HL-60 (cell line): Measurements from ENCODE around the gene FNDC1.

Experiments used
- DNase-seq, 2 experiments: peaks; one replicate each; pipeline ENCODE4 v3.0.0-alpha.2; 2010 to 2020; ENCODE audit warnings: low read depth in 1 of 2, low spot score in 1 of 2
- H3K27ac ChIP-seq: fragments of 250-450 bp; sonication (Bioruptor Pico); replicated peaks from 2 replicates; pipeline ENCODE4 v1.5.1; 2020; ENCODE audit warnings: mild to moderate bottlenecking, moderate library complexity
- H3K27me3 ChIP-seq: fragments of 250-450 bp; sonication (Bioruptor Pico); 2 replicates; pipeline ENCODE4 v1.5.1; 2021; ENCODE audit warnings: mild to moderate bottlenecking, moderate library complexity; ENCODE audit not compliant: insufficient read depth, poor library complexity, severe bottlenecking
- H3K4me3 ChIP-seq: replicated peaks from 2 replicates; pipeline ENCODE4 v1.5.1; 2011; ENCODE audit warnings: mild to moderate bottlenecking, control low read depth, low read length; ENCODE audit not compliant: insufficient read depth
- GABPA ChIP-seq: IDR thresholded peaks from 2 replicates; pipeline ENCODE4 v1.6.1; 2012; ENCODE audit warnings: low read depth
- POLR2AphosphoS5 ChIP-seq: IDR thresholded peaks from 2 replicates; pipeline ENCODE4 v1.6.1; 2012; ENCODE audit warnings: low read depth
- SPI1 ChIP-seq: IDR thresholded peaks from 2 replicates; pipeline ENCODE4 v1.6.1; 2012; ENCODE audit warnings: low read depth, mild to moderate bottlenecking, borderline replicate concordance
- TF ChIP-seq, protein P1 (sequence below): IDR thresholded peaks from one replicate; pipeline ENCODE4 v1.5.1; 2011; ENCODE audit warnings: low read length, control low read depth, inconsistent platforms; ENCODE audit not compliant: insufficient read depth
- TF ChIP-seq, protein P2 (sequence below): IDR thresholded peaks from 2 replicates; pipeline ENCODE4 v1.6.1; 2012; ENCODE audit warnings: low read depth; ENCODE audit not compliant: insufficient replicate concordance

Gene FNDC1

DNA sequence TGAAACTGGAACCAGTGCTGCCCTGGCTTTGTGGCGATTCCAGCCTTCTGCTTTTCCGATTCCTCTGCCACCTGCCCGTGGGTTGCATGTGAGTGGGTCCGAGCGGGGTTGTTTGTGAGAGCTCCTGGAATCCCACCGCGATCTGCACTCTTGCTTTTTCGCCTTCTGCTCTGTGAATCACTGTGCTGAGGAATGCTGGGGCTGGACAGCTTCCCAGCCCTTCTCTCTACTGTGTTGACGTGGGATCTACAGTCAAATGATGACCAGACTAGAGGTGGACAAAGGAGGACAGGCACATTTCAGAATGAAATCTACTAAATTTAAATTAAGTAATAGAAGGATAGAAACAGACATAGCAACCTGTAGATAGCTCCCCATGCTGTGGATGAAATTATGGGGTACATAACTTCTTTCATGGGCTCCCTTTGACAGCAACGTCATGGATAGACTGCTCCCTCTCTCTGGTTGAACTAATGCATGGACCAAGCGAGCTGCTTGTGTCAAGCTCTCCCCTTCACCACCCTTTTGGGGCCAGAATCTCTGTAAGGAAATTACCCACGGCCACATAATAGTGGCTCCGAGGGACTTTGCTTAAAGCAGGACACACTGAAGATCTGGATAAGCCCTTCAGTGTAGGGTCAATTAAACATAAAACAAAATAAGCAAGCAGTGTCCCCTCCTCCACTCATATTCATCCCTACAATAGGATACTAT lies 2.0 kb downstream of the FNDC1 start:
- Histone ChIP-seq H3K4me3 (no peak overlapping the region), H3K27me3 (peaks cover 83% of the 10 kb centered on the region), H3K27ac (no peak overlapping the region)
- TF ChIP-seq, protein P1, sequence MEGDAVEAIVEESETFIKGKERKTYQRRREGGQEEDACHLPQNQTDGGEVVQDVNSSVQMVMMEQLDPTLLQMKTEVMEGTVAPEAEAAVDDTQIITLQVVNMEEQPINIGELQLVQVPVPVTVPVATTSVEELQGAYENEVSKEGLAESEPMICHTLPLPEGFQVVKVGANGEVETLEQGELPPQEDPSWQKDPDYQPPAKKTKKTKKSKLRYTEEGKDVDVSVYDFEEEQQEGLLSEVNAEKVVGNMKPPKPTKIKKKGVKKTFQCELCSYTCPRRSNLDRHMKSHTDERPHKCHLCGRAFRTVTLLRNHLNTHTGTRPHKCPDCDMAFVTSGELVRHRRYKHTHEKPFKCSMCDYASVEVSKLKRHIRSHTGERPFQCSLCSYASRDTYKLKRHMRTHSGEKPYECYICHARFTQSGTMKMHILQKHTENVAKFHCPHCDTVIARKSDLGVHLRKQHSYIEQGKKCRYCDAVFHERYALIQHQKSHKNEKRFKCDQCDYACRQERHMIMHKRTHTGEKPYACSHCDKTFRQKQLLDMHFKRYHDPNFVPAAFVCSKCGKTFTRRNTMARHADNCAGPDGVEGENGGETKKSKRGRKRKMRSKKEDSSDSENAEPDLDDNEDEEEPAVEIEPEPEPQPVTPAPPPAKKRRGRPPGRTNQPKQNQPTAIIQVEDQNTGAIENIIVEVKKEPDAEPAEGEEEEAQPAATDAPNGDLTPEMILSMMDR: no peak
- TF ChIP-seq POLR2AphosphoS5 (no peak), SPI1 (no peak), GABPA (no peak)
- TF ChIP-seq, protein P2, sequence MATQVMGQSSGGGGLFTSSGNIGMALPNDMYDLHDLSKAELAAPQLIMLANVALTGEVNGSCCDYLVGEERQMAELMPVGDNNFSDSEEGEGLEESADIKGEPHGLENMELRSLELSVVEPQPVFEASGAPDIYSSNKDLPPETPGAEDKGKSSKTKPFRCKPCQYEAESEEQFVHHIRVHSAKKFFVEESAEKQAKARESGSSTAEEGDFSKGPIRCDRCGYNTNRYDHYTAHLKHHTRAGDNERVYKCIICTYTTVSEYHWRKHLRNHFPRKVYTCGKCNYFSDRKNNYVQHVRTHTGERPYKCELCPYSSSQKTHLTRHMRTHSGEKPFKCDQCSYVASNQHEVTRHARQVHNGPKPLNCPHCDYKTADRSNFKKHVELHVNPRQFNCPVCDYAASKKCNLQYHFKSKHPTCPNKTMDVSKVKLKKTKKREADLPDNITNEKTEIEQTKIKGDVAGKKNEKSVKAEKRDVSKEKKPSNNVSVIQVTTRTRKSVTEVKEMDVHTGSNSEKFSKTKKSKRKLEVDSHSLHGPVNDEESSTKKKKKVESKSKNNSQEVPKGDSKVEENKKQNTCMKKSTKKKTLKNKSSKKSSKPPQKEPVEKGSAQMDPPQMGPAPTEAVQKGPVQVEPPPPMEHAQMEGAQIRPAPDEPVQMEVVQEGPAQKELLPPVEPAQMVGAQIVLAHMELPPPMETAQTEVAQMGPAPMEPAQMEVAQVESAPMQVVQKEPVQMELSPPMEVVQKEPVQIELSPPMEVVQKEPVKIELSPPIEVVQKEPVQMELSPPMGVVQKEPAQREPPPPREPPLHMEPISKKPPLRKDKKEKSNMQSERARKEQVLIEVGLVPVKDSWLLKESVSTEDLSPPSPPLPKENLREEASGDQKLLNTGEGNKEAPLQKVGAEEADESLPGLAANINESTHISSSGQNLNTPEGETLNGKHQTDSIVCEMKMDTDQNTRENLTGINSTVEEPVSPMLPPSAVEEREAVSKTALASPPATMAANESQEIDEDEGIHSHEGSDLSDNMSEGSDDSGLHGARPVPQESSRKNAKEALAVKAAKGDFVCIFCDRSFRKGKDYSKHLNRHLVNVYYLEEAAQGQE: no peak
- DNase-seq: no peak

DNA sequence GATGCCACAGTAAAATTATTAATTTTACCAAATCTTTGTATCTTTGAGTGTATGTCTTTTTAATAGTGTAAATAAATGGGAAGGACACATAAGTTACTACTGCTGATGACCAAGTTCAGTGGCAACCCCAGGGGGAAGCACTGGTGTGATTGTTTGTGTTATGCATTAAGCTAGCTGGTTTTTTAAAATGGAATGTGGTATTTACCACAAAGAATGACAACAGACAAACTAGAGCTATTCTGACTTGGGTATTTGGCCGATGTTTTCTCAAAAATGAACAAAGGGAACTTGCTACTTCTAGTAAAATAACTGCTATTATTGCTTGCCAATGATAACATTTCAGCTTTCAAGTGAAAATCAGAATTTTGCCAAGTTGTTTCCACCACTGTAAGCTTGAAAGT lies 2.9 kb downstream of the FNDC1 start:
- H3K27me3 ChIP-seq: peaks cover 74% of the 10 kb centered on the region
- no peak overlapping the region for H3K4me3 ChIP-seq
- TF ChIP-seq, protein P1: no peak
- no peak for TF ChIP-seq SPI1
- no peak for TF ChIP-seq POLR2AphosphoS5
- no peak for TF ChIP-seq GABPA
- DNase-seq: no peak
- no peak overlapping the region for H3K27ac ChIP-seq

DNA sequence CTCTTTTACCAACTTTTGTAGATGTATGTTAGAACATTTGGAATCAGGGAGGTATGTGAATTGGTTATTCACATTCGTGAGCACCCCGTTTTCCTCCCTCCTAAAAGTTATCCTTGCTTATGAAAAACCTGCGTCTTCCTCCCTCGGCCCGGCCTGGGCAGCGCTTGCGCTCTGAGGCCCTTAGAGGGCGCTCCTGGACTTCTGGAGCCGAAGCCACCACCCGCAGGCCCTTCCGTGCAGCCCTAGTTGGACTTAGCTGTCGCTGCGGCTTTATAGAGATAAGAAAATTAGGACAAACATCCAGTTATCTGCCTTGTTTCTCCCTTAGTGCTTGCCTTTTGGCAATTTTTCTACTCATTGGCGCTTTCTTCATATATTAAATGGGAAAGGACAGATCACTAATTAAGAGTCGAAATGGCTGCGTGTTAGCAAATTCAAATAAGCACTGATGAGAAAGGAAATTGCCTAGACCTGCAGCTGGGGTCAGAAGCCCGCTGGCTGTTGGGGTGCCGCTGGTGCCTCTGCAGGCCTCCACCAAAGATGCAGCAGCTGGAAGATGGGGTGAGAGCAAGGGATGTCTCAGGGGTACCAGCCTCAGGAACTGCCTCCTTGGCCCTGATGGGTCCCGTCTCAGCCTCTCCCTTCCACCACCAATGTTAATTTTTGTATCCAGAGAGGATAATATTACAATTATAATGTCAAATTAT lies 5.2 kb downstream of the FNDC1 start:
- peaks cover 57% of the 10 kb centered on the region for H3K27me3 ChIP-seq
- DNase-seq: peak; percentile 18 to 63
- 0 out of 2 replicates have a peak, but pooled peaks have one; percentile 9 for TF ChIP-seq SPI1
- TF ChIP-seq, protein P2: no peak
- TF ChIP-seq, protein P1: peak; percentile 87
- no peak for TF ChIP-seq GABPA
- no peak for TF ChIP-seq POLR2AphosphoS5

More for the DNA sequence above, 5.2 kb downstream of the FNDC1 start:
- Histone ChIP-seq H3K4me3 (no peak overlapping the region), H3K27ac (no peak overlapping the region)
